Caco-2 (cell line): ENCODE results near the gene NGFR. TPM values are rescaled to one million over a fixed set of nuclear protein-coding genes. Genes with fewer than 3 reads are reported as not detected.

Source experiments
- BruUV-seq: library from RNA; stranded (reverse); fragments of 400-500 nt; replicated peaks from 2 replicates; lab custom pipeline; 2021; lab: Mats Ljungman, UMichigan
- CTCF ChIA-PET: fragments of 300-600 bp; sonication (Branson Sonifier 250); formaldehyde crosslinking; loops from one replicate; lab custom pipeline; 2022; ENCODE audit warnings: antibody characterized with exemption; lab: Charles Lee
- POLR2A ChIA-PET: fragments of 300-600 bp; sonication (Branson Sonifier 250); formaldehyde crosslinking; loops from one replicate; lab custom pipeline; 2022; ENCODE audit warnings: antibody characterized with exemption; lab: Charles Lee
- DNase-seq, 2 experiments: peaks; one replicate each; pipeline versions ENCODE4 v3.0.0 to v3.0.0-alpha.2; 2020 to 2022
- H3K27me3 ChIP-seq: replicated peaks from 2 replicates; pipeline ENCODE4 v1.6.0; 2011; ENCODE audit warnings: low read length; ENCODE audit not compliant: control insufficient read depth, insufficient read depth
- H3K36me3 ChIP-seq: 2 replicates; pipeline ENCODE4 v1.5.1; 2011; ENCODE audit warnings: low read length; ENCODE audit not compliant: control insufficient read depth, insufficient read depth
- H3K4me1 ChIP-seq: fragments of 250-450 bp; sonication (Bioruptor Pico); 2 replicates; pipeline ENCODE4 v1.5.1; 2020; ENCODE audit warnings: mild to moderate bottlenecking
- H3K4me3 ChIP-seq: 2 replicates; pipeline ENCODE4 v1.5.1; 2011; ENCODE audit warnings: low read depth, mild to moderate bottlenecking, control low read depth, low read length
- H3K9me3 ChIP-seq: fragments of 250-450 bp; sonication (Bioruptor Pico); 2 replicates; pipeline ENCODE4 v1.5.1; 2020; ENCODE audit warnings: mild to moderate bottlenecking, moderate library complexity
- H3K27ac Mint-ChIP-seq: one replicate; pipeline ENCODE4 v1.8.0; 2022; ENCODE audit warnings: mixed read lengths; ENCODE audit not compliant: unreplicated experiment
- H3K27me3 Mint-ChIP-seq: one replicate; pipeline ENCODE4 v1.8.0; 2022; ENCODE audit warnings: mixed read lengths; ENCODE audit not compliant: insufficient read depth, unreplicated experiment
- H3K36me3 Mint-ChIP-seq: one replicate; pipeline ENCODE4 v1.8.0; 2022; ENCODE audit warnings: mild to moderate bottlenecking, mixed read lengths; ENCODE audit not compliant: insufficient read depth, unreplicated experiment
- H3K4me1 Mint-ChIP-seq: one replicate; pipeline ENCODE4 v1.8.0; 2022; ENCODE audit warnings: low read depth, mixed read lengths; ENCODE audit not compliant: unreplicated experiment
- H3K4me3 Mint-ChIP-seq: one replicate; pipeline ENCODE4 v1.8.0; 2022; ENCODE audit warnings: mild to moderate bottlenecking, moderate library complexity, mixed read lengths; ENCODE audit not compliant: unreplicated experiment
- H3K9me3 Mint-ChIP-seq: one replicate; pipeline ENCODE4 v1.8.0; 2022; ENCODE audit warnings: mixed read lengths; ENCODE audit not compliant: unreplicated experiment
- CTCF ChIP-seq, 2 experiments: fragments of 200-600 bp in 1 of 2; IDR thresholded peaks; 1 replicate in 1 of 2; 2 replicates in 1 of 2; pipeline versions ENCODE4 v1.5.1 to v1.8.0; 2011 to 2022; ENCODE audit warnings: antibody characterized with exemption in 1 of 2, control low read depth in 1 of 2, inconsistent platforms in 1 of 2, low read depth in 1 of 2, low read length in 1 of 2, mild to moderate bottlenecking in 1 of 2, moderate library complexity in 1 of 2; ENCODE audit not compliant: insufficient read depth in 1 of 2, severe bottlenecking in 1 of 2, unreplicated experiment in 1 of 2
- intact Hi-C: fragments of 100-400 bp; cut with micrococcal nuclease; formaldehyde crosslinking; loops from one replicate; pipeline ENCODE4 v1.10.0; 2022; ENCODE audit not compliant: unreplicated experiment
- total RNA-seq: library from RNA; stranded (reverse); gene quantifications from 2 replicates; pipeline ENCODE4 v1.2.3, GENCODE V29; 2022

Gene NGFR
- total RNA-seq, 1 experiment from 2014 or later = 1.6 TPM

- H3K4me1 Mint-ChIP-seq = no peaks in the 10 kb centered on the region
- no peaks in the 10 kb centered on the region for H3K4me1 ChIP-seq
- no TSS peak for BruUV-seq
- TF ChIP-seq CTCF (IDR thresholded peaks at IDR 0.05; ENCODE audit: insufficient read depth in 1 of 2, low read depth in 1 of 2, low read length in 1 of 2, severe bottlenecking in 1 of 2, unreplicated experiment in 1 of 2) = no peak
- no peaks in the 10 kb centered on the region for H3K36me3 Mint-ChIP-seq
- H3K27me3 Mint-ChIP-seq = peaks cover 43% of the 10 kb centered on the region
- POLR2A ChIA-PET = no interaction called here
- H3K27ac Mint-ChIP-seq = no peak overlapping the region
- CTCF ChIA-PET = interaction anchor here (0.6 to 1.3 kb wide), 2 partner anchors 10 to 12 kb away, joined by 3 to 10 read pairs; no protein-coding TSS in a partner anchor
- H3K9me3 ChIP-seq = no peaks in the 10 kb centered on the region
- intact Hi-C loops = no loop called here
- no peak for DNase-seq
- H3K36me3 ChIP-seq = no peaks in the 10 kb centered on the region
- H3K27me3 ChIP-seq = no peaks in the 10 kb centered on the region; the same call in 1 of the 2 replicates
- H3K4me3 ChIP-seq = no peak overlapping the region
- no peaks in the 10 kb centered on the region for H3K9me3 Mint-ChIP-seq
- H3K4me3 Mint-ChIP-seq = no peak overlapping the region
Observed at GRCh38 chr17:49486012-49486641, 9.0 kb upstream of the NGFR start.

GRCh38 chr17:49487183-49487582 is 7.9 kb upstream of the NGFR start:
- no peak overlapping the region for H3K27ac Mint-ChIP-seq
- ChIA-PET POLR2A (no interaction called here), CTCF (interaction anchor here (0.7 kb wide), 1 partner anchor 13 kb away, joined by 3 read pairs; no protein-coding TSS in a partner anchor)
- no peaks in the 10 kb centered on the region for H3K9me3 Mint-ChIP-seq
- intact Hi-C loops = no loop called here
- no peaks in the 10 kb centered on the region; the same call in 1 of the 2 replicates for H3K27me3 ChIP-seq
- TF ChIP-seq CTCF (IDR thresholded peaks at IDR 0.05; ENCODE audit: insufficient read depth in 1 of 2, low read depth in 1 of 2, low read length in 1 of 2, severe bottlenecking in 1 of 2, unreplicated experiment in 1 of 2) = no peak
- H3K36me3 Mint-ChIP-seq = no peaks in the 10 kb centered on the region
- H3K4me1 ChIP-seq = no peaks in the 10 kb centered on the region
- no peaks in the 10 kb centered on the region for H3K4me1 Mint-ChIP-seq
- no peak for DNase-seq
- H3K9me3 ChIP-seq = no peaks in the 10 kb centered on the region
- no TSS peak for BruUV-seq
- H3K4me3 Mint-ChIP-seq = no peak overlapping the region
- H3K36me3 ChIP-seq = no peaks in the 10 kb centered on the region
- peaks cover 45% of the 10 kb centered on the region for H3K27me3 Mint-ChIP-seq
- H3K4me3 ChIP-seq = no peak overlapping the region

- intact Hi-C loops = no loop called here
- no peaks in the 10 kb centered on the region for H3K4me1 Mint-ChIP-seq
- H3K4me1 ChIP-seq = no peaks in the 10 kb centered on the region
- no peaks in the 10 kb centered on the region for H3K9me3 Mint-ChIP-seq
- no peak for DNase-seq
- H3K36me3 ChIP-seq = no peaks in the 10 kb centered on the region
- no peak overlapping the region for H3K4me3 Mint-ChIP-seq
- H3K27me3 Mint-ChIP-seq = peaks cover 42% of the 10 kb centered on the region
- H3K27ac Mint-ChIP-seq = no peak overlapping the region
- peaks cover 2% of the 10 kb centered on the region; the same call in 1 of the 2 replicates for H3K27me3 ChIP-seq
- H3K36me3 Mint-ChIP-seq = no peaks in the 10 kb centered on the region
- POLR2A ChIA-PET = no interaction called here
- no peak overlapping the region for H3K4me3 ChIP-seq
- CTCF ChIA-PET = interaction anchor here (1.1 to 1.4 kb wide), 2 partner anchors 8 to 80 kb away, joined by 4 to 5 read pairs; no protein-coding TSS in a partner anchor
- H3K9me3 ChIP-seq = no peaks in the 10 kb centered on the region
- no peak for TF ChIP-seq CTCF (IDR thresholded peaks at IDR 0.05; ENCODE audit: insufficient read depth in 1 of 2, low read depth in 1 of 2, low read length in 1 of 2, severe bottlenecking in 1 of 2, unreplicated experiment in 1 of 2)
- BruUV-seq = no TSS peak
Observed at GRCh38 chr17:49488612-49489011, 6.5 kb upstream of the NGFR start.
